HUES6 (cell line): ENCODE data around the gene CISD3.

Experiments
- H3K27ac ChIP-seq: 2 replicates; pipeline ENCODE4 v1.7.0; 2013; ENCODE audit warnings: low read depth, mild to moderate bottlenecking, low read length, inconsistent platforms
- H3K27me3 ChIP-seq: 2 replicates; pipeline ENCODE4 v1.6.1; 2013; ENCODE audit warnings: low read length; ENCODE audit not compliant: control insufficient read depth, insufficient read depth
- H3K36me3 ChIP-seq: 2 replicates; pipeline ENCODE4 v1.6.1; 2013; ENCODE audit warnings: low read length; ENCODE audit not compliant: control insufficient read depth, insufficient read depth
- H3K4me1 ChIP-seq: 2 replicates; pipeline ENCODE4 v1.6.1; 2013; ENCODE audit warnings: low read length; ENCODE audit not compliant: control insufficient read depth, insufficient read depth
- H3K4me3 ChIP-seq: 2 replicates; pipeline ENCODE4 v1.5.1; 2013; ENCODE audit warnings: low read depth, low read length
- H3K9ac ChIP-seq: one replicate; pipeline ENCODE4 v1.6.1; 2013; ENCODE audit warnings: mild to moderate bottlenecking, low read length
- H3K9me3 ChIP-seq: 2 replicates; pipeline ENCODE4 v1.6.1; 2013; ENCODE audit warnings: low read depth, low read length; ENCODE audit not compliant: control insufficient read depth, insufficient read depth

The CISD3 gene

DNA sequence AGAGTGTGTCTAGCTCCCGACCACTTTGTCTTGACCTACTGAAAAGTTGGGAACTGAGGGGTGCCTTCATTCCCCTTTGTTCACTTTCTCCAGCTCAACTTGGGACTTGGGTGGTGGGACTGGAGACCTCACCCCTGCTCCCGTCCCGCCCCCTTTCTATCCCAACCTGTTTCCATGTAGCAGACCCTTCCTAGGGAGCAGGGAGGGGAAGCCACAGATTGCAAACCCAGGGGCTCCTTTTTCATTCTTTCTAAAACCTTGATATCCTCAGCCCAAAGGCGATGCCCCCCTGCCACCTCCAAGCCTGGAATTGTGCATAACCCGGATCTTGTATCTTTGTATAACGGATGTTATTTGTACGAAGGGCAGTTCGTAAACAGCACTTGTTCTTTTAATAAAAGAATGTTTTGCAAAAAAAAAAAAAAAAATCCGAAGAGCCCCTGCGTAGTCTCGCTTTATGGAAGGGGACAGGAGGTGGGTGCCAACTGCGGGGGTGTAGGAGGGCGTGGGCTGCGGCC is 714 bp upstream of the CISD3 start:
- H3K36me3 ChIP-seq = peaks cover 27% of the 10 kb centered on the region
- H3K27ac ChIP-seq = no peak overlapping the region
- H3K9me3 ChIP-seq = no peaks in the 10 kb centered on the region
- H3K4me1 ChIP-seq = peaks cover 24% of the 10 kb centered on the region
- H3K27me3 ChIP-seq = peaks cover 7% of the 10 kb centered on the region; the same call in 1 of the 2 replicates
- H3K9ac ChIP-seq = peak overlapping the region; percentile 47
- H3K4me3 ChIP-seq = peak overlapping the region; percentile 70

DNA sequence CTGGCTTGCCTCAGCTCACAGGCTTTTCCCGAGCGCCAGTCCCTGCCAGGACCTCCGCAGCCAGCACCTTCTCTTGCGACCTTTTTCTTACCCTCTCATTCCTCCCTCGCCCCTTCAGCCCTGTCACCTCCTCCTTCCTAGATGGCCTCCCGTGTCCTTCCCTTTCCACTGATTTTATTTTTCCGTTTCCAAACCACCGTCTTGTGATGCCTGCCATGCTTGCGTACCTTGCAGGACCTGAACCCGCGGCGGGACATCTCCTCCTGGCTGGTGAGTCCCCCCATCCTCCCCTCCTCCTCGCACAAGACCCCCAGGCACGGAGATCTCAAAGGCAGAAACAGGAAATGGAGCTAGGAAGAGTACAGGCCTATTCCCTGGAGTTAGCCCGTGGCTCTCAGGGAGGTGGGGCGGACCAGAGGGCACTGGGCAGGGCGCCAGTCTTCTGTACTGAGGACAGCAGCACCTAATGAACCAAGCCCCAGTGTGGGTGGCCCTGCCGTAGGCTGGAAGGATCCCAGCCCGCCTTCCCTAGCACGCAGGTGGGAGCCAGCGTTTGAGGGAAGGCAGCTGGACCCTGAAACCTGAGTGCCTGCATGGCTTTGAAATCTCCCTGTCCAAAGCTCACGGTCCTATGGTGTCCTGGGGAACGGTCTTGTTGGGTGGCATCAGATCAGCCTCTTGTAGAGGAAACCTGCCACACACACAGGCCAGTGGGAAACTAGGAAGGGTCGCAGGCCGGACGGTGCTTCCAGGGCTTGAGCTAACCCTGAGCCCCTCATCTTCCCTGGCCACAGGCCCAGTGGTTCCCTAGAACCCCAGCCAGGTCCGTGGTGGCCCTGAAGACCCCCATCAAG is 612 bp downstream of the CISD3 start:
- Histone ChIP-seq H3K36me3 (peaks cover 33% of the 10 kb centered on the region), H3K4me1 (peaks cover 24% of the 10 kb centered on the region), H3K9ac (peak overlapping the region; percentile 80), H3K27me3 (peaks cover 7% of the 10 kb centered on the region; the same call in 1 of the 2 replicates), H3K27ac (no peak overlapping the region; the same call in 1 of the 2 replicates), H3K4me3 (peak overlapping the region; percentile 91), H3K9me3 (no peaks in the 10 kb centered on the region)

DNA sequence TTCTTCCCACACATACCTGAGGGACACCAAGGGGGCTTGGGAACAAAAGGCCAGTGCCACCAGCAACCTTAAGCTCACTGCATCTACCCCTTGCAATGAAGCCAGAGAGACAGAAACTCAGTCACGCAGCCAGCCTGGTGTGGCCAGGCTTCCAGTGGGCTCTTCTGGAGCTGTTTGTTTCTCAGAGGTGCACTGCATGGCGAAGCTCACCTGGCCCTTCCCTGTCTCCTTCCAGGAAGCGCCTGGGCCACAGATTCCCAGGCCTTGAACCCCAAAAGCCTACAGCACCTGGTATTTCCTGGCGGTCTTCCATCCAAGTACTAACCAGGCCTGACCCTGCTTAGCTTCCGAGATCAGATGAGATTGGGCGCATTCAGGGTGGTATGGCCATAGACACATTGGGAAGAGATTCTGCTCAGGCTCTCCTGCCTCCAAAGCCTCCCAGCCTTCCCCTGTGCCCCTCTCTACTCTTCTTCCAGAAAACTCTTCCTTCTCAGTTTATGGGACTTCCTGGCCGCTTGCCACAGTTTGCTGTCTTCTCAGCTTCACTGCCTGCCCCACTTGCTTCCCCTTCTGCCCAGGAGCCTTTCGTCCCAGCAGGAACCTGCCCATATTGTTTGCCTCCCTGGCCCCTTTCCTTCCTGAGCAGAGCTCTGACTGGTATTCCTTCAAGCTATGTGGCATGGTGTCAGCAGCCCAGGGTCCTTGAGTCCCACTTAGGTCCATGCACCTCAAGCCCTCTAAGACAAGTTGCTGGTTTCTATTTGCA is 1.6 kb downstream of the CISD3 start:
- no peaks in the 10 kb centered on the region for H3K9me3 ChIP-seq
- peak overlapping the region; percentile 80 for H3K9ac ChIP-seq
- H3K27ac ChIP-seq = no peak overlapping the region
- peaks cover 24% of the 10 kb centered on the region for H3K4me1 ChIP-seq
- H3K27me3 ChIP-seq = peaks cover 7% of the 10 kb centered on the region; the same call in 1 of the 2 replicates
- H3K36me3 ChIP-seq = peaks cover 39% of the 10 kb centered on the region
- H3K4me3 ChIP-seq = peak overlapping the region; percentile 91

DNA sequence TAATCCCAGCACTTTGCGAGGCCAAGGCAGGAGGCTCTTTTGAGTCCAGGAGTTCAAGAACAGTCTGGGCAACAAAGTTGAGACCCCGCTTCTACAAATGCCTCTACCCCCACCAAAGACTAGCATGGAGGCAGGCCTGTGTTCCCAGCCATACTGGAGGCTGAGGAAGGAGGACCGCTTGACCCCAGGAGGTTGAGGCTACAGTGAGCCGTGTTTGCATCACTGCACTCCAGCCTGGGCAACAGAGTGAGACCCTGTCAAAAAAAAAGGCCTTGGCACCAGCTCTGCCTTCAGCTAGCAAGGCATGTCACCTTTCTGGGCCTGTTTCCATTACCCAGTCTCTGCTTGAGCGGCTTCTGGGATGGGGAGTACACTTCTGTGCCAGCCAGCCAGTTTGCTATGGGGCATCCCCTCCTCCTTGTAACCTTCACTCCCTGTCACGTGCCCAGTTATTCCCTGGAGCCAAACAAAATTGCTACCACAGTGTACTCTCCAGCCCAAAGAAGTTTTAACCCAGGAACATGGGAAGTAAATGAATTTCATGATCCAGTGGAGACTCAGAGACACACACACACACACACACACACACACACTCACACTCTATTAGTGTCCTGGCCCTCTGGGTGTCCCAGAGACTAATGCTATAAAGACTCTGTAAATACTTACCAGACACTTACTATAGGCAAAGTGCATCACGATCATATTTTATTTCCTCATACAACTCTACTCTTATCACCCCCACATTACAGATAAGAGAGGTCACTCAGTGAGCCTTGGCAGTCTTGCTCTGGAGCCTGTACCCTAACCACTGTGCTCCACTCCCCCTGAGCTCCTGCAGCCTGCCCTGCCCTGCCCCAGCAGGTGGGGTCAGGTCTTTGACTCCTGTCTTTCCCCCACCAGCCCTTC is 2.5 kb downstream of the CISD3 start:
- no peak overlapping the region for H3K4me3 ChIP-seq
- peaks cover 24% of the 10 kb centered on the region for H3K4me1 ChIP-seq
- no peaks in the 10 kb centered on the region for H3K9me3 ChIP-seq
- H3K36me3 ChIP-seq = peaks cover 48% of the 10 kb centered on the region
- H3K27me3 ChIP-seq = peaks cover 7% of the 10 kb centered on the region; the same call in 1 of the 2 replicates
- no peak overlapping the region for H3K27ac ChIP-seq
- H3K9ac ChIP-seq = no peak overlapping the region

DNA sequence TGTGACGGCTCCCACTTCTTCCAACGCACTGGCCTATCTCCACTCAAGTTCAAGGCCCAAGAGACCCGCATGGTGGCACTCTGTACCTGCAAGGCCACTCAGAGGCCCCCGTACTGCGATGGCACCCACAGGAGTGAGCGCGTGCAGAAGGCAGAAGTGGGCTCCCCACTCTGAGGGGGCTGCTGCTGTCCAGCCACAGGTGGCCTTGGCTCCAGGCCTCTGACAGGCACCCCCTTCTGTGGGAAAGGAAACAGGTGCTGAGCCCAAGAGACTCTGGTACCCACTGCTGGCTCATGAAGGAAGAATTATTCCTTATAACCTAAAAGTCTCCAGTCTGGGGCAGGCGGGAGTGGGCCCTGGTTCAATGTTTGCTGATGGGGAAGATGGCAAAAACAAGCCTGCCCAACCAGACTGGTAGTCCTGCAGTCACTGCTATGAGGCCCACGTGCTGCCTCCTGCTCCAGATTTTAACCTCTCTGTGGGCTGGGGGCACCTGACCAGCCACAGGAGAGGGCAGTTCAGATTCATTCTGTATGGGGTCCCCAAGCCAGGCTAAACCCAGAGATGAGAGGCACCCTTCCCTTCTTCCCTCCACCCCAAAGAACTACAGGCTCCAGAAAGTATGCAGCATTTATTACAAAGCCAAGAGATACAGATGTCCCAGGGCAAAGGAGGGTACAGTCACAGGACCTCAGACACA is 3.3 kb downstream of the CISD3 start:
- Histone ChIP-seq H3K36me3 (peaks cover 54% of the 10 kb centered on the region), H3K27me3 (peaks cover 7% of the 10 kb centered on the region; the same call in 1 of the 2 replicates), H3K4me1 (peaks cover 21% of the 10 kb centered on the region), H3K9ac (no peak overlapping the region), H3K9me3 (no peaks in the 10 kb centered on the region), H3K4me3 (no peak overlapping the region), H3K27ac (no peak overlapping the region)

DNA sequence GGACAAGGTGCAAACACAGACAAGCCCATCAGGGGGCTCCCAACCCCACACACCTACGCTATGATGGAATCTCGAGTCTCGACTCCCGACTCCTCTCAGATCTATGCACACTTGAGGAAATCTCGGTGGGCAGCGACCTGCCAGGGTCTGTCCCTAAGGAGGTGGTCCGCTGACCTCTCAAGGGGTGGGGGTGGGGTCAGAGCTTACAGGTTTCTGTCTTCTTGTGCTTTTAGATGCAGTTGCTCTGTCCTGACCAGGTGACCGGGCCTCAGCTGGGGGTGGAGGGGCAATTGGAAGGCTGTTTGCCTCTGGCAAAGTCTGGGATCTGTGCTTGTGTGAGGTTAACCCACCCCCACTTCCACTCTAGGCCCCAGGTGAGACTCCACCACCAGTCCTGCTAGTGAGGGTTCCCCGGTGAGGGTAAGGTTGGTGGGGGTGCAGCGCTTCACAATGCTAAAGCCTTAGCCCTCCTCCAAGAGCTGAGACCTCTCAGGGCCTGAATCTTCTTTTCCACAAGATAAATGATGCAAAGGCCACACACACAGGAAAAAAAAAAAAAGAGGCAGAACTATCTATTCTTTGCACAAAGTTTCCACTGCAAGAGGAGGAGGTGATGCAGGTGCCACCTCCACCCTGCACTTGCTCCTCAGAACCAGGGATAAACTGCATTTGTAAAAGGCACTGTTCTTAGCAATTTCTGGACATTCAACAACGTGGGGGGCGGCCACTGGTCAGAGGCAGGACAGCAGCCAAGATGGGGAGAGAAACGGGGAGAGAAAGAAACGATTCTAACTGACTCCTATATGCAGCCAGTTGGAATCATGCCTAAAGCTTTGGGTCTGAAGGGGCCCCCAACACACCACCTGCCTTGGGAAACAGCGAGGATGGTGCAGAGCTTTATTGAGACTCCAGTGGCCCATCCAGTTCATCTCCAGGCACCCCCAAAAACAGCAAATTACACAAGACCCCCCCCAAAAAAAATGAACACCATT is 4.1 kb downstream of the CISD3 start:
- Histone ChIP-seq H3K36me3 (peaks cover 62% of the 10 kb centered on the region), H3K27me3 (peaks cover 3% of the 10 kb centered on the region; the same call in 1 of the 2 replicates), H3K4me1 (peaks cover 18% of the 10 kb centered on the region), H3K4me3 (no peak overlapping the region), H3K9me3 (no peaks in the 10 kb centered on the region), H3K27ac (no peak overlapping the region), H3K9ac (no peak overlapping the region)

DNA sequence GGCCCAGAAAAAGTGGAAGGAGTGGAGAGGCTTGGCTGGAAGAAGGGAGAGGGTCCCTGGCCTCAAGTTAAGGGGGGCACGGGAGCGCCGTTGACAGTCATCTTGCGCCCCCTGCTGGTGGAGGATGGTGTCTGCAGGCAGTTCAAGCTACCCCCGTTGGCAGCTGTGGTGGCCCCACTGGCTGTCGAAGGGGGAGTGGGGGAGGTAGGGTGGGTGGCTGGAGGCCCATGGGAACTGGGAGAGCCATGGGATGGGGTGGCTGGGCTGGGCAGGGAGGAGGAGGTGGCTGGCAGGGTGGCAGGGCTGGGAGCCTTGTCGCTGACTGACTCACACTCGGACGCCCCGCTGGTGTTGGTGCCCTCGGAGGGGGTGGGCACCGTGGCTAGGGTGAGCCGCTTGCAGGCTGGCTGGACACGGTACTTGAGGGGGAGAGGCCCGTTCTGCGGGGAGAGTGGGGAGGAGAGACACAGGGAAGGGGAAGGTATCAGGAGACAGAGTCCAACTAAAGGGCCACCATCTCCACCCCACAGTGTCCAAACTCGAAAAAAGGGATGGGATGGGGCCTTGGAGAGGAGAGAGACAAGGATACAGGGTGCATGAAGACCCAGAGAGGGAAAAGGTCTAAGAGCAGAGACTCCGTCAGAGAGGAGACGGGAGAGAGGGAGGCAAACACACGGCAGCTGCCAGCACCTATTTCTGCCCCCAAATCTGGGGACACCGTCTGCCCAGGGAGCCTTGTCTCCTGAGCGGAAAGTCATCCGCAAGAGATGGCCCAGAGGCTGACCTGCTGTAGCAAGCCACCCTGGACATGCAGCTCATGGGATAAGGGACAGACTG is 5.2 kb downstream of the CISD3 start:
- no peak overlapping the region for H3K9ac ChIP-seq
- no peak overlapping the region for H3K27ac ChIP-seq
- H3K9me3 ChIP-seq = no peaks in the 10 kb centered on the region
- peaks cover 14% of the 10 kb centered on the region for H3K4me1 ChIP-seq
- H3K36me3 ChIP-seq = peaks cover 71% of the 10 kb centered on the region
- no peak overlapping the region for H3K4me3 ChIP-seq
- H3K27me3 ChIP-seq = no peaks in the 10 kb centered on the region

DNA sequence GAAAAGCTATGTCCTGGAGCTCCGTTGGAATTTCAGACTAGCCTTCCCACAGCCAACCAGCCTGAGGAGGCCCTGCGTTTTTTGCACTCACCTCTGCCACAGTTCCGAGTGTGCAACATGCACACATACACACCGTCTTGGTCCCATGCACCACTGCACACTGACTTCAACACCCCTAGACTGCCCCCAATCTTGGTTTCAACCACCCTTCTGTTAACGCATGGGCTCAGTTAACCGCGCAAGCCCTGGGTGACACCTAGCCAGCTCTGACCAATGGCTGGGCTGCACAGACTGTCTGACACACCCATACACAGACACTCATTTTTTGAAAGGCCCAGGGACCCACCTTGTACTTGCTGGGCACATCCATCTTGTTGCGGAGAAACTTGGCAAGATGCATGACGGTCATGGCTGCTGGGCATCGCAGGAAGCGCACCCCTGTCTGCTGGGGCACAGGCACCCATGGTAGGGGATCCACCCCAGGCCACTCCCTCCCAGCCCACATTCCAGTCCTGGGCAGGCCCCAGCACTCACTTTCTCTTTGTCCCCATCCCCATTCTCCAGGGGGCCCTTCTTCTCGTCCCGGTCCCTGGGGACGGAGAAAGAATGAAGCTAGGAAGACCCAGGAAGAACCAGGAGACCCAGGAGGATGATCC is 8.0 kb downstream of the CISD3 start:
- Histone ChIP-seq H3K27ac (no peak overlapping the region), H3K36me3 (peaks cover 75% of the 10 kb centered on the region), H3K9me3 (no peaks in the 10 kb centered on the region), H3K9ac (no peak overlapping the region), H3K27me3 (no peaks in the 10 kb centered on the region), H3K4me3 (no peak overlapping the region), H3K4me1 (peaks cover 9% of the 10 kb centered on the region)
